CD14-positive monocyte (primary cell): ENCODE results near the gene CLDN19. TPM values are rescaled to one million over a fixed set of nuclear protein-coding genes. Genes with fewer than 3 reads are reported as not detected.

Experiments
- DNase-seq, 3 donors: peaks; one replicate each; pipeline ENCODE4 v3.0.0-alpha.2; 2011 to 2022
- H2AFZ ChIP-seq: 2 replicates; pipeline ENCODE4 v1.6.0; 2012; ENCODE audit warnings: mild to moderate bottlenecking, low read depth, low read length, inconsistent platforms; ENCODE audit not compliant: insufficient read depth, poor library complexity, severe bottlenecking
- H3K27ac ChIP-seq, 2 donors: 1 replicate in 1 of 2; 2 replicates in 1 of 2; pipeline ENCODE4 v1.5.1; 2012 to 2013; ENCODE audit warnings: low read length in 2 of 2, control low read depth in 1 of 2, inconsistent platforms in 1 of 2, low read depth in 1 of 2, mild to moderate bottlenecking in 1 of 2
- H3K27me3 ChIP-seq, 2 donors: one replicate each; pipeline versions ENCODE4 v1.6.0 to v1.6.1; 2011 to 2013; ENCODE audit warnings: low read length in 2 of 2; ENCODE audit not compliant: control insufficient read depth in 2 of 2, insufficient read depth in 2 of 2
- H3K36me3 ChIP-seq, 2 donors: replicated peaks in 1 of 2; 1 replicate in 1 of 2; 2 replicates in 1 of 2; pipeline versions ENCODE4 v1.5.1 to v1.6.1; 2012 to 2013; ENCODE audit warnings: low read length in 2 of 2, control low read depth in 1 of 2, inconsistent platforms in 1 of 2, mild to moderate bottlenecking in 1 of 2; ENCODE audit not compliant: insufficient read depth in 2 of 2, control insufficient read depth in 1 of 2
- H3K4me1 ChIP-seq, 2 donors: 1 replicate in 1 of 2; 2 replicates in 1 of 2; pipeline versions ENCODE4 v1.5.1 to v1.6.1; 2012 to 2013; ENCODE audit warnings: low read length in 2 of 2, control low read depth in 1 of 2, inconsistent platforms in 1 of 2, mild to moderate bottlenecking in 1 of 2, moderate library complexity in 1 of 2; ENCODE audit not compliant: insufficient read depth in 2 of 2, control insufficient read depth in 1 of 2
- H3K4me2 ChIP-seq: replicated peaks from 2 replicates; pipeline ENCODE3; 2012; ENCODE audit warnings: low read length, moderate library complexity, mild to moderate bottlenecking; ENCODE audit not compliant: poor library complexity, severe bottlenecking; ENCODE audit errors: extremely low read depth
- H3K4me3 ChIP-seq, 3 experiments: fragments of 200-600 bp in 1 of 3; sonication (generic) in 1 of 3; replicated peaks in 1 of 3; 1 replicate in 2 of 3; 2 replicates in 1 of 3; pipeline ENCODE4 v1.5.1; 2011 to 2013; ENCODE audit warnings: low read length in 3 of 3, mild to moderate bottlenecking in 3 of 3, control low read depth in 2 of 3, low read depth in 2 of 3, inconsistent platforms in 1 of 3, moderate library complexity in 1 of 3
- H3K79me2 ChIP-seq: 2 replicates; pipeline ENCODE4 v1.6.0; 2012; ENCODE audit warnings: mild to moderate bottlenecking, control low read depth, inconsistent platforms, low read length, moderate library complexity; ENCODE audit not compliant: insufficient read depth
- H3K9ac ChIP-seq: 2 replicates; pipeline ENCODE4 v1.6.0; 2017; ENCODE audit warnings: low read length, mild to moderate bottlenecking; ENCODE audit not compliant: insufficient read depth, poor library complexity, severe bottlenecking
- H3K9me3 ChIP-seq, 2 donors: replicated peaks in 1 of 2; 1 replicate in 1 of 2; 2 replicates in 1 of 2; pipeline versions ENCODE4 v1.5.1 to v1.6.1; 2012 to 2013; ENCODE audit warnings: low read length in 2 of 2, control low read depth in 1 of 2; ENCODE audit not compliant: control insufficient read depth in 1 of 2, insufficient read depth in 1 of 2
- H4K20me1 ChIP-seq: 2 replicates; pipeline ENCODE4 v1.6.0; 2012; ENCODE audit warnings: mild to moderate bottlenecking, low read length, control low read depth, moderate library complexity; ENCODE audit not compliant: insufficient read depth
- H3K27ac Mint-ChIP-seq, 7 donors: one replicate each; pipeline ENCODE4 v1.8.0; 2020; ENCODE audit warnings: mild to moderate bottlenecking in 7 of 7, mixed read lengths in 7 of 7, moderate library complexity in 6 of 7, inconsistent platforms in 2 of 7
- H3K27me3 Mint-ChIP-seq, 3 donors: one replicate each; pipeline ENCODE4 v1.8.0; 2021 to 2022; ENCODE audit warnings: low read depth in 3 of 3, mild to moderate bottlenecking in 3 of 3, mixed read lengths in 3 of 3, moderate library complexity in 3 of 3, inconsistent platforms in 1 of 3
- H3K36me3 Mint-ChIP-seq, 2 donors: one replicate each; pipeline ENCODE4 v1.8.0; 2020; ENCODE audit warnings: mixed read lengths in 2 of 2, inconsistent platforms in 1 of 2, mild to moderate bottlenecking in 1 of 2
- H3K4me1 Mint-ChIP-seq: one replicate; pipeline ENCODE4 v1.8.0; 2020; ENCODE audit warnings: mild to moderate bottlenecking, mixed read lengths
- H3K4me3 Mint-ChIP-seq, 2 donors: one replicate each; pipeline ENCODE4 v1.8.0; 2020; ENCODE audit warnings: mild to moderate bottlenecking in 2 of 2, mixed read lengths in 2 of 2, moderate library complexity in 1 of 2
- H3K9me3 Mint-ChIP-seq, 7 donors: one replicate each; pipeline ENCODE4 v1.8.0; 2020 to 2022; ENCODE audit warnings: mixed read lengths in 7 of 7, mild to moderate bottlenecking in 6 of 7, moderate library complexity in 6 of 7, inconsistent platforms in 2 of 7
- WGBS: methylation state at CpG from one replicate; pipeline ENCODE4 v1.1.5; 2013; ENCODE audit warnings: missing lambda C conversion rate; ENCODE audit not compliant: insufficient coverage; 5-methylcytosine and 5-hydroxymethylcytosine counted together
- intact Hi-C, 2 donors: fragments of 100-400 bp; cut with micrococcal nuclease; formaldehyde crosslinking; loops; one replicate each; pipeline versions ENCODE4 v1.15.0 to v1.15.1; 2023
- polyA plus RNA-seq, 3 donors: library from polyadenylated mRNA; depleted of rRNA in 1 of 3; unstranded in 2 of 3; stranded (reverse) in 1 of 3; fragments of 300-500 nt in 2 of 3; fragments of >200 nt in 1 of 3; fragmentation: Illumina TruSeq in 2 of 3; gene quantifications; 1 replicate in 2 of 3; 2 replicates in 1 of 3; pipeline ENCODE4 v1.2.3, GENCODE V29; 2012 to 2021
- TF ChIP-seq, protein P1 (sequence below): fragments of 200-600 bp; IDR thresholded peaks from one replicate; pipeline ENCODE4 v1.8.0; 2022; ENCODE audit warnings: antibody characterized with exemption, mild to moderate bottlenecking

The CLDN19 gene
- polyA plus RNA-seq, 3 donors: not detected

DNA sequence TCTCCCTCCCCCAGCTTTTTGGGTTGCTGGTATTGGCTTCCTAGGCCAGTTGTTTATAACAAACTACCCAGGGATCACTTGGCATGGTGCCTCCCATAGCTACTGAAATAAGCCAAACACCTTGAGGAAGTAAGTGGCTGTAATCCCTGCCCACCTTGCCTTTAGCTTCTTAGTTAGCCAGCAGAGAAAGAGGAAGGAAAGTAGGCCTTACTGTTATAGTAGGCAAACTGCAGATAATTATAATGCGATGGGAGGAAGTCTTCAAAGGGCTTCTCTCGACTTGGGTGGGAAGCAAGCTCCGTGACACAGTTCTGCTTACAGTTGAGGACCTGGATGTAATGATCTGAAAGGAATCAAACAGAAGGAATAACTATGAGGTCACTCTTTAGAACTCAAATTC lies 18.6 kb upstream of the CLDN19 start:
- no peaks in the 10 kb centered on the region for H3K27me3 Mint-ChIP-seq
- no peaks in the 10 kb centered on the region for H3K9me3 Mint-ChIP-seq
- DNase-seq: no peak
- H3K4me2 ChIP-seq: no peak overlapping the region
- no peaks in the 10 kb centered on the region for H3K27me3 ChIP-seq
- 0% methylated on average over 3 of the region's 3 CpGs for WGBS
- H2AFZ ChIP-seq: no peak overlapping the region
- H3K4me1 Mint-ChIP-seq: peaks cover 8% of the 10 kb centered on the region
- H3K4me1 ChIP-seq: peaks cover 0 to 10% of the 10 kb centered on the region in 2 donors
- peak overlapping the region in 4 of 7 donors; percentile 36 to 75 (median 52) for H3K27ac Mint-ChIP-seq
- no peak overlapping the region for H3K4me3 Mint-ChIP-seq
- peaks cover 9% of the 10 kb centered on the region for H3K79me2 ChIP-seq
- H3K9ac ChIP-seq: no peak overlapping the region
- TF ChIP-seq, protein P1, sequence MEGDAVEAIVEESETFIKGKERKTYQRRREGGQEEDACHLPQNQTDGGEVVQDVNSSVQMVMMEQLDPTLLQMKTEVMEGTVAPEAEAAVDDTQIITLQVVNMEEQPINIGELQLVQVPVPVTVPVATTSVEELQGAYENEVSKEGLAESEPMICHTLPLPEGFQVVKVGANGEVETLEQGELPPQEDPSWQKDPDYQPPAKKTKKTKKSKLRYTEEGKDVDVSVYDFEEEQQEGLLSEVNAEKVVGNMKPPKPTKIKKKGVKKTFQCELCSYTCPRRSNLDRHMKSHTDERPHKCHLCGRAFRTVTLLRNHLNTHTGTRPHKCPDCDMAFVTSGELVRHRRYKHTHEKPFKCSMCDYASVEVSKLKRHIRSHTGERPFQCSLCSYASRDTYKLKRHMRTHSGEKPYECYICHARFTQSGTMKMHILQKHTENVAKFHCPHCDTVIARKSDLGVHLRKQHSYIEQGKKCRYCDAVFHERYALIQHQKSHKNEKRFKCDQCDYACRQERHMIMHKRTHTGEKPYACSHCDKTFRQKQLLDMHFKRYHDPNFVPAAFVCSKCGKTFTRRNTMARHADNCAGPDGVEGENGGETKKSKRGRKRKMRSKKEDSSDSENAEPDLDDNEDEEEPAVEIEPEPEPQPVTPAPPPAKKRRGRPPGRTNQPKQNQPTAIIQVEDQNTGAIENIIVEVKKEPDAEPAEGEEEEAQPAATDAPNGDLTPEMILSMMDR: no peak
- H3K36me3 ChIP-seq: peaks cover 64 to 89% of the 10 kb centered on the region in 2 donors
- H4K20me1 ChIP-seq: no peaks in the 10 kb centered on the region
- no peak overlapping the region for H3K4me3 ChIP-seq
- peak overlapping the region in 1 of 2 donors; percentile 69 for H3K27ac ChIP-seq
- no peaks in the 10 kb centered on the region for H3K9me3 ChIP-seq
- intact Hi-C loops: loop anchor here (5.0 kb wide), 1 partner anchor 181 kb away; no protein-coding TSS in a partner anchor
- H3K36me3 Mint-ChIP-seq: peaks cover 62 to 84% of the 10 kb centered on the region in 2 donors

DNA sequence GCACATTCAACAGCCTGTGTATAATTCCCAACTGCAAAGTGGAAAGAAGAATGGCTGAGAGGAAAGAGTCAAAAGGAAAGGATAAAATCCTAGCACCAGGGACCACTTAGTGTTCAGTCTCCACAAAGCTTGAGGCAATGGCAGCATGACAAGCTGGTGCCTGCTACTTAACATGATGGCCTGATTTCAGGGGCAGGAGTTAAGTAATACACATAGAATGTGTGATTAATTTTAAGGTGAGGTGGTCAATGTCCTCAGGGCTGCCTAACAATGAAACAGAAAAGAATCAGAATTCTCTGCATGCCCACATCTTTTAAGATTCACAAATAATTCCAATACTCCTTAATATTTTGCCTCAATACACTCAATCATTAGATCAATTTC lies 17.8 kb upstream of the CLDN19 start:
- TF ChIP-seq, protein P1: no peak

More for the DNA sequence above, 17.8 kb upstream of the CLDN19 start:
- Histone ChIP-seq H4K20me1 (no peaks in the 10 kb centered on the region), H3K4me3 (no peak overlapping the region), H3K27ac (no peak overlapping the region), H2AFZ (no peak overlapping the region), H3K27me3 (no peaks in the 10 kb centered on the region), H3K4me2 (no peak overlapping the region), H3K9me3 (no peaks in the 10 kb centered on the region), H3K36me3 (peaks cover 70 to 96% of the 10 kb centered on the region in 2 donors), H3K4me1 (peaks cover 0 to 10% of the 10 kb centered on the region in 2 donors), H3K79me2 (peaks cover 1% of the 10 kb centered on the region), H3K9ac (no peak overlapping the region)
- no peaks in the 10 kb centered on the region for H3K9me3 Mint-ChIP-seq
- peaks cover 8% of the 10 kb centered on the region for H3K4me1 Mint-ChIP-seq
- DNase-seq: no peak
- no peaks in the 10 kb centered on the region for H3K27me3 Mint-ChIP-seq
- no peak overlapping the region for H3K4me3 Mint-ChIP-seq
- peaks cover 65 to 92% of the 10 kb centered on the region in 2 donors for H3K36me3 Mint-ChIP-seq
- peak overlapping the region in 1 of 7 donors; percentile 42 for H3K27ac Mint-ChIP-seq
- intact Hi-C loops: loop anchor here (5.0 kb wide), 1 partner anchor 181 kb away; no protein-coding TSS in a partner anchor
